ENCODE data around the gene MIOX. TPM values are rescaled to one million over a fixed set of nuclear protein-coding genes. Genes with fewer than 3 reads are reported as not detected.

The MIOX gene
- total and polyA plus RNA-seq, 9 of the 15 experiments (the other 6 are each of a cell fraction or from before 2014, with no cell fraction given), result 0.08 TPM; not detected in 8

DNA sequence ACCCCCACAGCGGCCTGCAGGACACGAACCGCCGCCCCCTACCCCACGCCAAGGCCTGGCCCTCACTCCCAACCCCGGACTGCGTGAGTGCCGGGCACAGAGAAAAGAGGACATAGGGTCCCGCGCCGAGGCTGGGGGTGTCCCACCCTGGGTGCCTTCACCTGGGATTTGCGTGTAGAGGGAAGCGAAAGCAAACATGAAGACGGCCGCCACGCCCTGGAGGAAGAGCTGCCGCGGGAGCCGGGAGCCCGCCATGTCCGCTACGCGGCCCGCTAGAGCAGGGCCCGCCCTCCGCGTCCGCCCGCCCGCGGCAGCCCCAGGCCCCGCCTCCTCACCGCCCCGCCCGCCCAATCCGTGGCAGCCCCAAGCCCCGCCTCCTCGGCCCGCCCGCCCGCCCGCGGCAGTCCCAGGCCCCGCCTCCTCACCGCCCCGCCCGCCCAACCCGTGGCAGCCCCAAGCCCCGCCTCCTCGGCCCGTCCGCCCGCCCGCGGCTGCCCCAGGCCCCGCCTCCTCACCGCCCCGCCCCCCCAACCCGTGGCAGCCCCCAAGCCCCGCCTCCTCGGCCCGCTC lies 20.8 kb downstream of the MIOX start, which contains the start of gene LMF2 (continued):
- TF ChIP-seq, protein P1, sequence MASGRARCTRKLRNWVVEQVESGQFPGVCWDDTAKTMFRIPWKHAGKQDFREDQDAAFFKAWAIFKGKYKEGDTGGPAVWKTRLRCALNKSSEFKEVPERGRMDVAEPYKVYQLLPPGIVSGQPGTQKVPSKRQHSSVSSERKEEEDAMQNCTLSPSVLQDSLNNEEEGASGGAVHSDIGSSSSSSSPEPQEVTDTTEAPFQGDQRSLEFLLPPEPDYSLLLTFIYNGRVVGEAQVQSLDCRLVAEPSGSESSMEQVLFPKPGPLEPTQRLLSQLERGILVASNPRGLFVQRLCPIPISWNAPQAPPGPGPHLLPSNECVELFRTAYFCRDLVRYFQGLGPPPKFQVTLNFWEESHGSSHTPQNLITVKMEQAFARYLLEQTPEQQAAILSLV (tag; IDR thresholded peaks at IDR 0.05), result no peak
- TF ChIP-seq, protein P2, sequence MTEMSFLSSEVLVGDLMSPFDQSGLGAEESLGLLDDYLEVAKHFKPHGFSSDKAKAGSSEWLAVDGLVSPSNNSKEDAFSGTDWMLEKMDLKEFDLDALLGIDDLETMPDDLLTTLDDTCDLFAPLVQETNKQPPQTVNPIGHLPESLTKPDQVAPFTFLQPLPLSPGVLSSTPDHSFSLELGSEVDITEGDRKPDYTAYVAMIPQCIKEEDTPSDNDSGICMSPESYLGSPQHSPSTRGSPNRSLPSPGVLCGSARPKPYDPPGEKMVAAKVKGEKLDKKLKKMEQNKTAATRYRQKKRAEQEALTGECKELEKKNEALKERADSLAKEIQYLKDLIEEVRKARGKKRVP (CRISPR knock-in tag; IDR thresholded peaks at IDR 0.05), result no peak
- peak in 2 of 3 experiments; percentile 68 to 72 for TF ChIP-seq YY1 (IDR thresholded peaks at IDR 0.05; ENCODE audit: borderline replicate concordance in 1 of 3, control insufficient read depth in 1 of 3, extremely low read depth in 1 of 3, insufficient read depth in 3 of 3, insufficient read length in 1 of 3, insufficient replicate concordance in 2 of 3, low read depth in 1 of 3, low read length in 2 of 3)
- TF ChIP-seq, protein P3, sequence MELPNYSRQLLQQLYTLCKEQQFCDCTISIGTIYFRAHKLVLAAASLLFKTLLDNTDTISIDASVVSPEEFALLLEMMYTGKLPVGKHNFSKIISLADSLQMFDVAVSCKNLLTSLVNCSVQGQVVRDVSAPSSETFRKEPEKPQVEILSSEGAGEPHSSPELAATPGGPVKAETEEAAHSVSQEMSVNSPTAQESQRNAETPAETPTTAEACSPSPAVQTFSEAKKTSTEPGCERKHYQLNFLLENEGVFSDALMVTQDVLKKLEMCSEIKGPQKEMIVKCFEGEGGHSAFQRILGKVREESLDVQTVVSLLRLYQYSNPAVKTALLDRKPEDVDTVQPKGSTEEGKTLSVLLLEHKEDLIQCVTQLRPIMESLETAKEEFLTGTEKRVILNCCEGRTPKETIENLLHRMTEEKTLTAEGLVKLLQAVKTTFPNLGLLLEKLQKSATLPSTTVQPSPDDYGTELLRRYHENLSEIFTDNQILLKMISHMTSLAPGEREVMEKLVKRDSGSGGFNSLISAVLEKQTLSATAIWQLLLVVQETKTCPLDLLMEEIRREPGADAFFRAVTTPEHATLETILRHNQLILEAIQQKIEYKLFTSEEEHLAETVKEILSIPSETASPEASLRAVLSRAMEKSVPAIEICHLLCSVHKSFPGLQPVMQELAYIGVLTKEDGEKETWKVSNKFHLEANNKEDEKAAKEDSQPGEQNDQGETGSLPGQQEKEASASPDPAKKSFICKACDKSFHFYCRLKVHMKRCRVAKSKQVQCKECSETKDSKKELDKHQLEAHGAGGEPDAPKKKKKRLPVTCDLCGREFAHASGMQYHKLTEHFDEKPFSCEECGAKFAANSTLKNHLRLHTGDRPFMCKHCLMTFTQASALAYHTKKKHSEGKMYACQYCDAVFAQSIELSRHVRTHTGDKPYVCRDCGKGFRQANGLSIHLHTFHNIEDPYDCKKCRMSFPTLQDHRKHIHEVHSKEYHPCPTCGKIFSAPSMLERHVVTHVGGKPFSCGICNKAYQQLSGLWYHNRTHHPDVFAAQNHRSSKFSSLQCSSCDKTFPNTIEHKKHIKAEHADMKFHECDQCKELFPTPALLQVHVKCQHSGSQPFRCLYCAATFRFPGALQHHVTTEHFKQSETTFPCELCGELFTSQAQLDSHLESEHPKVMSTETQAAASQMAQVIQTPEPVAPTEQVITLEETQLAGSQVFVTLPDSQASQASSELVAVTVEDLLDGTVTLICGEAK (IDR thresholded peaks at IDR 0.05), result no peak
- TF ChIP-seq, protein P3 (CRISPR knock-in tag; IDR thresholded peaks at IDR 0.05), result no peak
- peak; percentile 70; the same call in 1 of the 2 replicates for TF ChIP-seq PHF8 (IDR thresholded peaks at IDR 0.05; ENCODE audit: borderline replicate concordance, low read length)
- peak; percentile 32 for TF ChIP-seq CXXC5 (CRISPR knock-in tag; IDR thresholded peaks at IDR 0.05)
- 0 out of 4 replicates have a peak, but pooled peaks of 1 of the 2 experiments have one; percentile 12 for TF ChIP-seq MAZ (CRISPR knock-in tag; conservative IDR thresholded peaks at IDR 0.05 in 1 of 2, IDR thresholded peaks at IDR 0.05 in 1 of 2)
- TF ChIP-seq, protein P4, sequence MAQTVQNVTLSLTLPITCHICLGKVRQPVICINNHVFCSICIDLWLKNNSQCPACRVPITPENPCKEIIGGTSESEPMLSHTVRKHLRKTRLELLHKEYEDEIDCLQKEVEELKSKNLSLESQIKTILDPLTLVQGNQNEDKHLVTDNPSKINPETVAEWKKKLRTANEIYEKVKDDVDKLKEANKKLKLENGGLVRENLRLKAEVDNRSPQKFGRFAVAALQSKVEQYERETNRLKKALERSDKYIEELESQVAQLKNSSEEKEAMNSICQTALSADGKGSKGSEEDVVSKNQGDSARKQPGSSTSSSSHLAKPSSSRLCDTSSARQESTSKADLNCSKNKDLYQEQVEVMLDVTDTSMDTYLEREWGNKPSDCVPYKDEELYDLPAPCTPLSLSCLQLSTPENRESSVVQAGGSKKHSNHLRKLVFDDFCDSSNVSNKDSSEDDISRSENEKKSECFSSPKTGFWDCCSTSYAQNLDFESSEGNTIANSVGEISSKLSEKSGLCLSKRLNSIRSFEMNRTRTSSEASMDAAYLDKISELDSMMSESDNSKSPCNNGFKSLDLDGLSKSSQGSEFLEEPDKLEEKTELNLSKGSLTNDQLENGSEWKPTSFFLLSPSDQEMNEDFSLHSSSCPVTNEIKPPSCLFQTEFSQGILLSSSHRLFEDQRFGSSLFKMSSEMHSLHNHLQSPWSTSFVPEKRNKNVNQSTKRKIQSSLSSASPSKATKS (CRISPR knock-in tag; IDR thresholded peaks at IDR 0.05), result no peak
- peak; percentile 11; the same call in 1 of the 2 replicates for TF ChIP-seq POLR2G (IDR thresholded peaks at IDR 0.05; ENCODE audit: low read depth, low read length)
